Urinary bladder (tissue), 4 donors: ENCODE measurements around the gene PTPRN2. TPM values are rescaled to one million over a fixed set of nuclear protein-coding genes. Genes with fewer than 3 reads are reported as not detected.
"Not testable (repeated sequence)": the region's sequence is repeated elsewhere in the genome, so short reads cannot be mapped to it uniquely, and the experiment has no call there.

Source experiments
- DNase-seq: peaks from one replicate; pipeline ENCODE4 v3.0.0-alpha.2; 2015; ENCODE audit errors: extremely low spot score
- H3K27ac ChIP-seq: one replicate; pipeline ENCODE4 v1.5.1; 2013; ENCODE audit warnings: low read depth, mild to moderate bottlenecking, moderate library complexity
- H3K36me3 ChIP-seq: one replicate; pipeline ENCODE4 v1.6.1; 2013; ENCODE audit warnings: mild to moderate bottlenecking, moderate library complexity; ENCODE audit not compliant: insufficient read depth
- H3K4me1 ChIP-seq: one replicate; pipeline ENCODE4 v1.6.1; 2013; ENCODE audit warnings: mild to moderate bottlenecking, moderate library complexity; ENCODE audit not compliant: insufficient read depth
- H3K4me3 ChIP-seq: one replicate; pipeline ENCODE4 v1.5.1; 2013; ENCODE audit warnings: low read depth, low read length
- WGBS: extraction: QIAGEN DNeasy Blood & Tissue Kit; methylation state at CpG from one replicate; pipeline ENCODE4 v1.1.7; 2013; 5-methylcytosine and 5-hydroxymethylcytosine counted together
- polyA plus RNA-seq: library from polyadenylated mRNA; stranded (reverse); fragments of 200-250 nt; gene quantifications from one replicate; pipeline ENCODE4 v1.2.3, GENCODE V29; 2013
- total RNA-seq: library from RNA; depleted of rRNA; stranded (reverse); fragments of >200 nt; gene quantifications from one replicate; pipeline ENCODE4 v1.2.3, GENCODE V29; 2014
- donor health status: healthy with polysubstance abuse.
- donor health status: healthy.

Gene PTPRN2
- total and polyA plus RNA-seq, 2 donors: 2.8 to 4.4 TPM

DNA sequence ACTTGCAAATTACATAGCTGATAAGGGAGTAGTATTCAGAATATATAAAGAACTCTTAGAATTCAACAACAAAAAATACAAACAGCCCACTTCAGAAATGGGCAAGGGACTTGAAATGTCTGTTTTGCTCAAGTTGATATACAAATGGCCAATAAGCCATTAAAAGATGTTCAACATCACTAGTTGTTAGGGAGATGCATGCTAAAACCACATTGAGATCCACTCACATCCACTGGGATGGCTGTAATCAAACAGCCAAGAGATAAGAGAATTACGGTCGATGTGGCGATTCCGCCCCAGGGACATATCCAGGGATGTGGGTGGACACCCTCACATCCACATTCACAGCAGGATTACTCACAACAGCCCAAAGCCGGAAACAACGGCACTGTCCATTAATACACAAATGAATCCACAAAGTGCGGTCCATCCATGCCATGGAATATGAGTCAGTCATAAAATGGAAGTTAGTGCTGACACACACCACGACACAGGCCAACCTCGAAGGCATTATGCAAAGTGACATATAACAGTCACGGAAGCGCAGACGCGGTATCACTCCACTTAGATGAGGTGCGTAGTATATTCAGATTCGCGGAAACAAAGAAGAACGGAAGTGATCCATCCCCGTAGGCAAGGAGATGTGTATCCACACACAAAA is 1023.0 kb downstream of the PTPRN2 start:
- DNase-seq: no peak
- no peak overlapping the region for H3K27ac ChIP-seq
- WGBS: 96% methylated on average over 18 of the region's 18 CpGs
- H3K4me1 ChIP-seq: no peaks in the 10 kb centered on the region
- no peak overlapping the region for H3K4me3 ChIP-seq
- H3K36me3 ChIP-seq: no peaks in the 10 kb centered on the region

DNA sequence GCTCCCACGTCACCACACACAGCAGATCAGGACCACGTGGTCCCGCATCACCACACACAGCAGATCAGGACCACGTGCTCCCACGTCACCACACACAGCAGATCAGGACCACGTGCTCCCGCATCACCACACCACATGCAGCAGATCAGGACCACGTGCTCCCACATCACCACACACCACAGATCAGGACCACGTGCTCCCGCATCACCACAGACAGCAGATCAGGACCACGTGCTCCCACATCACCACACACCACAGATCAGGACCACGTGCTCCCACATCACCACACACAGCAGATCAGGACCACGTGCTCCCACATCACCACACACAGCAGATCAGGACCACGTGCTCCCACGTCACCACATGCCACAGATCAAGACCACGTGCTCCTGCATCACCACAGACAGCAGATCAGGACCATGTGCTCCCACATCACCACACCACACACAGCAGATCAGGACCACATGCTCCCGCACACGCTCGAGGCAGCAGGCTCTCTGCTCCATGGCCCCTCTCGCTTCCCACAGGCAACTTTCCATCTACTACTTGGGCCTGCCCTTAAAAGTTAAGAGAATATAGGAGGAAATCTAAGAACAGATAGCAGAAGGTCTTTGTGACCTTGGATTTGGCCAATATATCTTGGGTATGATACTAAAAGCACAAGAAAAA is 1024.0 kb downstream of the PTPRN2 start:
- 91% methylated on average over 20 of the region's 20 CpGs for WGBS
- not testable (repeated sequence) for DNase-seq, H3K4me1 ChIP-seq, H3K36me3 ChIP-seq, H3K4me3 ChIP-seq, H3K27ac ChIP-seq

- not testable (repeated sequence) for H3K4me1 ChIP-seq, H3K4me3 ChIP-seq, H3K27ac ChIP-seq, DNase-seq, H3K36me3 ChIP-seq
- 97% methylated on average over 42 of the region's 44 CpGs for WGBS
Measured at GRCh38 chr7:157562522-157563398, 1024.9 kb downstream of the PTPRN2 start.

GRCh38 chr7:157561816-157562410 is 1025.7 kb downstream of the PTPRN2 start:
- Histone ChIP-seq H3K27ac (no peak overlapping the region), H3K36me3 (no peaks in the 10 kb centered on the region), H3K4me3 (no peak overlapping the region), H3K4me1 (no peaks in the 10 kb centered on the region)
- WGBS: 92% methylated on average over 13 of the region's 13 CpGs
- DNase-seq: no peak

- 85% methylated on average over 3 of the region's 3 CpGs for WGBS
- no peak for DNase-seq
- no peak overlapping the region for H3K4me3 ChIP-seq
- no peaks in the 10 kb centered on the region for H3K36me3 ChIP-seq
- H3K27ac ChIP-seq: no peak overlapping the region
- no peaks in the 10 kb centered on the region for H3K4me1 ChIP-seq
Measured at GRCh38 chr7:157561523-157561785, 1026.2 kb downstream of the PTPRN2 start.

DNA sequence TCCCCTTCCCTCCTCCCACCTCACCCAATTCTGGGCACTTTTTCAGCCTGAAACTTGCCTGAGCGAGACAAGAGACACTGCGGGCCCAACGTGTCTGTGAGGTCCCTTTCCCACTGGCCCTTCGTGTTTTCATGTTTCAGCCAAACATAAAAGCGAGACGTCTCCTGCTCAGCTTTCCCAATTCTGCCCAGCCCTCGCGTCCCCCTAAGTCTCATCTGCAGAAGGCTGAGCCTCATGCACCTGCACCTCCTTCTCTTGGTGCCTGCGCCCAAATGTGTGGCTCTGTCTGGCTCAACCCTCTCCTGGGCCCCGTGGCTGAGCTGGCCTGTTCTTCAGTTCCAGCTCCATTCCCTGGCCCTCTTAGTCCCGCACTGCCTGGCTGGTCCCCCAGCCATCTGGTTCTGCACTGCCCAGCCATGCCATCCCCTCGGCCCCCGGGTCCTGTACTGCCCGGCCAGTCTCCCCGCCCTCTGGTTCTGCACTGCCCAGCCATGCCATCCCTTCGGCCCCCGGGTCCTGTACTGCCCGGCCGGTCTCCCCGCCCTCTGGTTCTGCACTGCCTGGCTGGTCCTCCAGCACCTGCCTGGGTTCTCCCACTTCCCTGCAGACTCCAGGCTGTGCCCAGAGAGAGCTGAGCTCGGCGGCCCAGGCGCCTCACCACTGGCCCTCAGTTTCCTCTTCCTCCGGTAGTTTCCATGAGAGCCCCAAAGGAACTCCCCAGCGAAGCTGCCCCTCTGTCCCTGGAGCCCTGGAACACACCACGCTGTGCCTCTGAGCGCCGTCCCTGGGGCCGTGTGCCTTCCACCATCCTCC is 1026.7 kb downstream of the PTPRN2 start:
- Histone ChIP-seq H3K4me3 (no peak overlapping the region), H3K27ac (no peak overlapping the region), H3K4me1 (no peaks in the 10 kb centered on the region), H3K36me3 (no peaks in the 10 kb centered on the region)
- WGBS: 91% methylated on average over 29 of the region's 29 CpGs
- DNase-seq: no peak

GRCh38 chr7:157560258-157560654 is 1027.4 kb downstream of the PTPRN2 start:
- Histone ChIP-seq H3K27ac (no peak overlapping the region), H3K36me3 (no peaks in the 10 kb centered on the region), H3K4me3 (no peak overlapping the region), H3K4me1 (no peaks in the 10 kb centered on the region)
- 86% methylated on average over 20 of the region's 20 CpGs for WGBS
- no peak for DNase-seq

DNA sequence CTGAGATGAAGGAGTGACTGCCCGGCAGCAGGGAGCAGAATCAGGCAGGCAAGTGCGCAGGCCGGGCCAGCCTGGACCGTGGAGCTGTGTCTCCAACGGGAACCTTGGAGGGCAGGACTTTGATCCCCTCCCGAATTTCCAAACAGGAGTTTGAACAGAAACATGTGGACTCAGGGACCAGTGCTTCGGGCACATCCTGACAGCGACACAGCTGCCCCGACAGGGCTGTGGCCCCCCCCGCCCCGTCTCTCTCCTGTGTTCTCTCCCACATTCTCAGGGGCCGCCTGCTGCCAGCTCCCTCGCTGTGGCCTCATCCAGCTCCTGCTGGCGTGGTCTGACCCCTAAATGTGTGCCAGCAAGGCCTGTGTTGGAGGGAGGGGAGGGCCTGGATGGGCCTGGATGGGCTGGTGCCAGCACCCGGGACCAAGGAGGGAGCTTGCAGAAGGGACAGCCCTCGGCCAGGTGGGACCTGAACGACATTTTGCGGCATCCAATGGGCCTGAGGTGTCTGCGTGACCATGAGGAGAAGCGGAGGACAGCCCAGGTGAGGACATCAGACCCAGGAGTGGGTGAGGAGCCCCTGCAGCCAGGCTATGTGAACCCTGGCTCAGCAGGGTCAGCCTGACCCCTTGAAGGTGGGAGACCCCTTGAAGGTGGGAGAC is 1027.9 kb downstream of the PTPRN2 start:
- Histone ChIP-seq H3K4me1 (no peaks in the 10 kb centered on the region), H3K36me3 (no peaks in the 10 kb centered on the region), H3K27ac (no peak overlapping the region), H3K4me3 (no peak overlapping the region)
- 81% methylated on average over 20 of the region's 20 CpGs for WGBS
- no peak for DNase-seq

- H3K4me1 ChIP-seq: no peaks in the 10 kb centered on the region
- 84% methylated on average over 27 of the region's 27 CpGs for WGBS
- no peak overlapping the region for H3K27ac ChIP-seq
- no peak for DNase-seq
- no peaks in the 10 kb centered on the region for H3K36me3 ChIP-seq
- H3K4me3 ChIP-seq: no peak overlapping the region
Measured at GRCh38 chr7:157558875-157559595, 1028.6 kb downstream of the PTPRN2 start.

DNA sequence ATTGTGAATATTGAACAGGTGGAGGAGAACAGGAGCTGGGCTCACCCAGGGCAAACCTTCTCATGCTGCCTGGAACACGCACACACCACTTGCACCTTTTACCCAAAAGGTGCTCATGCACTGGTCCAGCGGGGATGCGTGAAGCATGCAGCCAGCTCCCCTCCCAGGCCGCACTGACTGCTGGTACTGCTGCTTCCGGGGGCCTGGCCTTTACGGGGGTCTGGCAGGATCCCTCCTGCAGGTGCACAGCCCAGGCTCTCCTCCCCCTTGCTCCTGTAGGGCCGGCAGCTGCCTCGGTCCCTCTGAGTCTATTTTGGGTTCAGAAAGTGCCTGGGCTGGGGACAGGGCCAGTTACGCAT is 1029.1 kb downstream of the PTPRN2 start:
- no peaks in the 10 kb centered on the region for H3K36me3 ChIP-seq
- no peak overlapping the region for H3K4me3 ChIP-seq
- no peaks in the 10 kb centered on the region for H3K4me1 ChIP-seq
- H3K27ac ChIP-seq: no peak overlapping the region
- no peak for DNase-seq
- 83% methylated on average over 9 of the region's 9 CpGs for WGBS

GRCh38 chr7:157558061-157558460 is 1029.6 kb downstream of the PTPRN2 start:
- no peak overlapping the region for H3K27ac ChIP-seq
- no peaks in the 10 kb centered on the region for H3K36me3 ChIP-seq
- H3K4me1 ChIP-seq: no peaks in the 10 kb centered on the region
- no peak overlapping the region for H3K4me3 ChIP-seq
- DNase-seq: no peak
- 93% methylated on average over 17 of the region's 17 CpGs for WGBS

DNA sequence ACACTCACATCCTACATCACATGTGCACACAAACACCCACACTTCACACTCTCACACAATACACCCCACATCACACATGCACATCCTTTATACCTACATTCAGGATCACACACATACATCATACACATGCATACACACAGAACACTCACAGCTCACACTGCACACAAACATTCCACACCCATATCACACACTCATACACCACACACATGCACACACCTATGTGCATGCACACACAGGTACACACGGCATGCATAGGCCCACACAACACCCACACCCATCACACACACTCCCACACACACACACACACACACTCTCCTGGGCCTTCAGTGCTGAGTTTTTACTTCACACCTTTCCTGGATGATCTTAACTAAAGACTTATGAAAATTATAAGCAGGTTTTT is 1030.4 kb downstream of the PTPRN2 start:
- Histone ChIP-seq H3K36me3 (no peaks in the 10 kb centered on the region), H3K4me3 (no peak overlapping the region), H3K27ac (no peak overlapping the region), H3K4me1 (no peaks in the 10 kb centered on the region)
- no peak for DNase-seq
- WGBS: 92% methylated on average over 1 of the region's 1 CpG
